PC-9 (cell line): ENCODE results near the gene LCE6A.

Experiments
- CTCF ChIP-seq: fragments of 200-600 bp; sonication (generic); conservative IDR thresholded peaks from 2 replicates; pipeline ENCODE4 v1.6.1; 2017; ENCODE audit warnings: mixed run types, antibody characterized with exemption, mild to moderate bottlenecking, moderate library complexity
- EZH2 ChIP-seq: fragments of 200-600 bp; sonication (generic); IDR thresholded peaks from 2 replicates; pipeline ENCODE4 v1.8.0; 2017; ENCODE audit warnings: antibody characterized with exemption, low read depth

- no peak for TF ChIP-seq CTCF
- no peak for TF ChIP-seq EZH2
Observed at GRCh38 chr1:152873495-152873894, 30.8 kb downstream of the LCE6A start.
